Peyer's patch (tissue), 4 donors: ENCODE measurements around the gene SLC31A2.

Experiments
- CTCF ChIP-seq, 6 experiments: fragments of 450-650 bp in 4 of 6; fragments of 200-600 bp in 2 of 6; sonication (generic) in 1 of 6; IDR thresholded peaks; one replicate each; pipeline ENCODE4 v1.5.1; 2017 to 2019; ENCODE audit warnings: antibody characterized with exemption in 6 of 6, mild to moderate bottlenecking in 3 of 6, moderate library complexity in 1 of 6
- POLR2A ChIP-seq, 2 donors: fragments of 450-650 bp; IDR thresholded peaks; one replicate each; pipeline ENCODE4 v1.5.1; 2017; ENCODE audit warnings: antibody characterized with exemption in 2 of 2, mild to moderate bottlenecking in 2 of 2, moderate library complexity in 2 of 2

- TF ChIP-seq CTCF (IDR thresholded peaks at IDR 0.05): no peak
- no peak for TF ChIP-seq POLR2A (IDR thresholded peaks at IDR 0.05)
Measured at GRCh38 chr9:113160571-113160970, 9.8 kb downstream of the SLC31A2 start.
